OCI-LY7 (cell line): ENCODE data around the gene RILP. TPM values are rescaled to one million over a fixed set of nuclear protein-coding genes. Genes with fewer than 3 reads are reported as not detected.
A peak's percentile ranks its signal among the peaks of the same experiment; 100 is the strongest.

Source experiments
- BruUV-seq: library from RNA; stranded (reverse); fragments of 400-500 nt; replicated peaks from 2 replicates; lab custom pipeline; 2021; lab: Mats Ljungman, UMichigan
- CTCF ChIA-PET: fragments of 300-600 bp; sonication (Branson Sonifier 250); formaldehyde crosslinking; loops from one replicate; lab custom pipeline; 2022; ENCODE audit warnings: antibody characterized with exemption; ENCODE audit not compliant: unreplicated experiment; lab: Charles Lee
- POLR2A ChIA-PET: fragments of 300-600 bp; sonication (Branson Sonifier 250); formaldehyde crosslinking; loops from one replicate; lab custom pipeline; 2022; ENCODE audit warnings: antibody characterized with exemption; lab: Charles Lee
- DNase-seq: peaks from one replicate; pipeline ENCODE4 v3.0.0-alpha.2; 2015; ENCODE audit warnings: low spot score
- H2AFZ ChIP-seq: fragments of 200-600 bp; sonication (generic), shearing (Covaris generic); 2 replicates; pipeline ENCODE4 v1.6.1; 2014; ENCODE audit warnings: mild to moderate bottlenecking, antibody characterized with exemption, low read length, moderate library complexity
- H3K27ac ChIP-seq: fragments of 200-600 bp; sonication (generic); 2 replicates; pipeline ENCODE4 v1.5.1; 2014; ENCODE audit warnings: mixed run types, low read depth, mild to moderate bottlenecking, moderate library complexity, low read length, inconsistent platforms; ENCODE audit not compliant: poor library complexity, severe bottlenecking
- H3K36me3 ChIP-seq: fragments of 200-600 bp; sonication (generic); 2 replicates; pipeline ENCODE4 v1.6.1; 2014; ENCODE audit warnings: mild to moderate bottlenecking, antibody characterized with exemption, low read length, moderate library complexity, mixed read lengths; ENCODE audit not compliant: insufficient read depth
- H3K4me1 ChIP-seq: fragments of 200-600 bp; sonication (generic); 2 replicates; pipeline ENCODE4 v1.5.1; 2014; ENCODE audit warnings: mild to moderate bottlenecking, low read length; ENCODE audit not compliant: insufficient read depth, poor library complexity, severe bottlenecking
- H3K4me2 ChIP-seq: fragments of 200-600 bp; sonication (generic); 2 replicates; pipeline ENCODE4 v1.6.1; 2014; ENCODE audit warnings: mild to moderate bottlenecking, low read length
- H3K4me3 ChIP-seq: fragments of 200-600 bp; sonication (generic); 2 replicates; pipeline ENCODE4 v1.5.1; 2014; ENCODE audit warnings: mild to moderate bottlenecking, low read depth, low read length; ENCODE audit not compliant: poor library complexity, severe bottlenecking
- H3K79me2 ChIP-seq: fragments of 200-600 bp; sonication (generic); 2 replicates; pipeline ENCODE4 v1.6.1; 2016; ENCODE audit warnings: low read depth, mild to moderate bottlenecking, low read length, moderate library complexity, mixed read lengths; ENCODE audit not compliant: insufficient read depth
- H3K9me2 ChIP-seq: fragments of 200-600 bp; sonication (generic); 2 replicates; pipeline ENCODE4 v1.6.1; 2016; ENCODE audit warnings: mild to moderate bottlenecking, low read length, mixed read lengths; ENCODE audit not compliant: insufficient read depth
- H3K9me3 ChIP-seq: fragments of 200-600 bp; sonication (generic); 2 replicates; pipeline ENCODE4 v1.6.1; 2014; ENCODE audit warnings: mild to moderate bottlenecking, mixed run types, low read length, mixed read lengths
- H4K20me1 ChIP-seq: fragments of 200-600 bp; sonication (generic); 2 replicates; pipeline ENCODE4 v1.6.1; 2014; ENCODE audit warnings: mild to moderate bottlenecking, antibody characterized with exemption, low read length, moderate library complexity, mixed read lengths; ENCODE audit not compliant: insufficient read depth
- CTCF ChIP-seq: fragments of 200-600 bp; sonication (generic); conservative IDR thresholded peaks from 2 replicates; pipeline ENCODE4 v1.5.1; 2014; ENCODE audit warnings: mild to moderate bottlenecking, antibody characterized with exemption, low read length, moderate library complexity, mixed read lengths
- EZH2phosphoT487 ChIP-seq: fragments of 200-600 bp; sonication (generic); IDR thresholded peaks from 2 replicates; pipeline ENCODE4 v1.6.1; 2018; ENCODE audit warnings: low read depth, borderline replicate concordance, mild to moderate bottlenecking, mixed run types, antibody characterized with exemption, low read length, moderate library complexity, mixed read lengths
- intact Hi-C: fragments of 100-400 bp; cut with micrococcal nuclease; formaldehyde crosslinking; loops from one replicate; pipeline ENCODE4 v1.10.0; 2022; ENCODE audit not compliant: unreplicated experiment
- total RNA-seq, 2 experiments: library from RNA; depleted of rRNA in 1 of 2; stranded (reverse); fragments of >200 nt in 1 of 2; shearing (Covaris generic) in 1 of 2; gene quantifications; 2 replicates each; pipeline ENCODE4 v1.2.3, GENCODE V29; 2014 to 2022

The RILP gene
- total RNA-seq, 2 experiments from 2014 or later = 1.2 to 3.2 TPM

- CTCF ChIA-PET = interaction anchor here (0.5 kb wide), 1 partner anchor 60 kb away, joined by 4 read pairs; no protein-coding TSS in a partner anchor
These were observed 14.6 kb downstream of the RILP start for GRCh38 chr17:1634841-1635650.

GRCh38 chr17:1630662-1631061 lies 19.0 kb downstream of the RILP start:
- TF ChIP-seq EZH2phosphoT487 (no peak), CTCF (no peak)
- BruUV-seq = no TSS peak
- POLR2A ChIA-PET = interaction anchor here (0.6 to 1.4 kb wide), 2 partner anchors 57 to 619 kb away, joined by 5 to 6 read pairs; no protein-coding TSS in a partner anchor

More at GRCh38 chr17:1634841-1635650, 14.6 kb downstream of the RILP start:
- no peaks in the 10 kb centered on the region for H3K36me3 ChIP-seq
- no peaks in the 10 kb centered on the region for H3K9me3 ChIP-seq
- POLR2A ChIA-PET = no interaction called here
- DNase-seq = no peak
- no peak overlapping the region for H2AFZ ChIP-seq
- H3K4me1 ChIP-seq = peaks cover 32% of the 10 kb centered on the region
- H3K4me2 ChIP-seq = no peak overlapping the region
- BruUV-seq = no TSS peak
- no peak for TF ChIP-seq EZH2phosphoT487
- TF ChIP-seq CTCF = no peak
- no peak overlapping the region for H3K27ac ChIP-seq
- H3K4me3 ChIP-seq = no peak overlapping the region
- H3K79me2 ChIP-seq = no peaks in the 10 kb centered on the region
- intact Hi-C loops = no loop called here
- no peaks in the 10 kb centered on the region for H4K20me1 ChIP-seq
- H3K9me2 ChIP-seq = no peaks in the 10 kb centered on the region

More at GRCh38 chr17:1630662-1631061, 19.0 kb downstream of the RILP start:
- Histone ChIP-seq H3K79me2 (no peaks in the 10 kb centered on the region), H3K36me3 (no peaks in the 10 kb centered on the region), H3K4me2 (peak overlapping the region; percentile 4; the same call in 1 of the 2 replicates), H2AFZ (no peak overlapping the region), H3K27ac (no peak overlapping the region), H3K9me3 (no peaks in the 10 kb centered on the region), H3K4me1 (peaks cover 49% of the 10 kb centered on the region), H3K9me2 (no peaks in the 10 kb centered on the region), H4K20me1 (no peaks in the 10 kb centered on the region), H3K4me3 (no peak overlapping the region)
- intact Hi-C loops = loop anchor here (1.0 kb wide), 1 partner anchor 56 kb away; no protein-coding TSS in a partner anchor
- peak; percentile 35 for DNase-seq
- CTCF ChIA-PET = interaction anchor here (0.5 to 2.6 kb wide), 3 partner anchors 53 to 86 kb away, joined by 3 to 11 read pairs (median 5); no protein-coding TSS in a partner anchor
